ENCODE results near the gene TNFAIP8L3. TPM values are rescaled to one million over a fixed set of nuclear protein-coding genes. Genes with fewer than 3 reads are reported as not detected.

TNFAIP8L3 gene
- total RNA-seq, 1 donor from 2014 or later: not detected

DNA sequence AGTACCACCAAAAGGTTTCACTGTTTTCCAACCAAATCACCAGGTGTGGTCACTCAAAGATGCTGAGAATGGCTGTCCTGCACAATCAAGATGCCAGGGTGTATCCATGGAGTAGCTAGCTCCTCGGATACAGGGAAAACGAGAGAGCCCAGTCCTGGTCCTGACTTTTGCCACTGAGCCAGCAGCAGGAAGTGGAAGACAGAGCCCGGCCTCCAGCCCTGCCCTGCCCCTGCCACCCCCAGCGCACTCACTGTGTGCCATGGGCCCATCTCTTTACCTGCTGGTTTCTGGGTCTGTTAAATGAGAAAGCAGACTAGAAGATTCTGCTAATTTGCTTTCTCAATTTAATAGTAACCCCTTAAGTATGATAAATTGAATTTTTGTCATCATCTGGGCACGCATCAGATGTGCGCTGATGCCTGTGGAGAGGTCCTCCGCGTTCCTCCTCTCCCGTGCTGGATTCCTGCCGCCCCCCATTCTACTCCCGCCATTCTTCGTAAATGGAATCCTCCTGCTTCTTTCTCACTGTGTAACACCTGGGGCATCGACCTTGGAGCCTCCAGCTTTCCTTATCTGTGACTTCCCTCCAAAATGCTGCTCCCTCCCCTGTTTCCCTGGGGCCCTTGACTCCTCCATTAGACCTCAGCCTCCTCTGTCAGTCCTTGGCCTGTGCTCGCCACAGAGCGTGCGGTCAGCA lies 18.0 kb downstream of the TNFAIP8L3 start:
- Mint-ChIP-seq H3K4me1 (peaks cover 14% of the 10 kb centered on the region), H3K27me3 (peaks cover 2% of the 10 kb centered on the region), H3K4me3 (peak overlapping the region; percentile 80), H3K27ac (no peak overlapping the region), H3K36me3 (ENCODE audit: low read depth) (no peaks in the 10 kb centered on the region), H3K9me3 (no peaks in the 10 kb centered on the region)
- ChIA-PET POLR2A (no interaction called here), CTCF (no interaction called here)
- intact Hi-C loops (cut with micrococcal nuclease): no loop called here
- TF ChIP-seq, protein P1, sequence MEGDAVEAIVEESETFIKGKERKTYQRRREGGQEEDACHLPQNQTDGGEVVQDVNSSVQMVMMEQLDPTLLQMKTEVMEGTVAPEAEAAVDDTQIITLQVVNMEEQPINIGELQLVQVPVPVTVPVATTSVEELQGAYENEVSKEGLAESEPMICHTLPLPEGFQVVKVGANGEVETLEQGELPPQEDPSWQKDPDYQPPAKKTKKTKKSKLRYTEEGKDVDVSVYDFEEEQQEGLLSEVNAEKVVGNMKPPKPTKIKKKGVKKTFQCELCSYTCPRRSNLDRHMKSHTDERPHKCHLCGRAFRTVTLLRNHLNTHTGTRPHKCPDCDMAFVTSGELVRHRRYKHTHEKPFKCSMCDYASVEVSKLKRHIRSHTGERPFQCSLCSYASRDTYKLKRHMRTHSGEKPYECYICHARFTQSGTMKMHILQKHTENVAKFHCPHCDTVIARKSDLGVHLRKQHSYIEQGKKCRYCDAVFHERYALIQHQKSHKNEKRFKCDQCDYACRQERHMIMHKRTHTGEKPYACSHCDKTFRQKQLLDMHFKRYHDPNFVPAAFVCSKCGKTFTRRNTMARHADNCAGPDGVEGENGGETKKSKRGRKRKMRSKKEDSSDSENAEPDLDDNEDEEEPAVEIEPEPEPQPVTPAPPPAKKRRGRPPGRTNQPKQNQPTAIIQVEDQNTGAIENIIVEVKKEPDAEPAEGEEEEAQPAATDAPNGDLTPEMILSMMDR (IDR thresholded peaks at IDR 0.05): no peak
- DNase-seq (no peak), ATAC-seq (ENCODE audit: low read depth) (no peak)

DNA sequence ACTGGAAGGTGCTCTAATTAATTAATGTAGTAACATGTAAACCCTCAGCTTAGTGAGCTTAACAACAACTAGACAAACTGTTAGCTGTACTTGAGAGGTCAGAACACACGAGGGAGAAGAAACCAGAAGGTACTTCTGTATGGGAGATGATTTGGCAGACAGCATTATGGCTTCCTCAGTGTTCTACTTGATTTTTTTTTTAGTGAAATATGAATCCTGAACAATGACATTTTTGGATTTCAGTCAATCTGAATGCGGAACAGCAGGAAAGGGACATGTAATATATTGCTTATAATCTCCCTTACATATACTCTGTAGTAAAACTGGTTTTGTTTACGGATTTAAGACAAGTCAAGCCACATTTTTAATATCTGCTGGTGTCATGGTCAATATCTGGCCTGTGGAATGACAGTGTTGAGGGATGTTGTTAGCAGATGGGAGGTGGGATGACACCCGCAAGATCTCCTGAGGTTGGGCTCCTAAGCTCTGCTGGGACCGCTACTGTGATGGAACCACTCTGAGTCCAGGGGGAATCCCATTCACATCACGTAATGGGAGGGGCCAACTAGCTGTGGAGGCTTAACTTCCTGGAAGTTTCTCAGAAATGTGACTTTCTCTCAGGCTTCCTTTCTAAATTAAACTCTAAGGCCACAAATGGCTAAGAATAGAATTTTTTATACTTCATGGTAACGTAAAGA lies 18.7 kb downstream of the TNFAIP8L3 start:
- H3K9me3 Mint-ChIP-seq: no peaks in the 10 kb centered on the region
- H3K27me3 Mint-ChIP-seq: peaks cover 2% of the 10 kb centered on the region
- no peak for DNase-seq
- no peak for ATAC-seq (ENCODE audit: low read depth)
- ChIA-PET CTCF (no interaction called here), POLR2A (no interaction called here)
- H3K4me3 Mint-ChIP-seq: no peak overlapping the region
- H3K4me1 Mint-ChIP-seq: peaks cover 16% of the 10 kb centered on the region
- H3K36me3 Mint-ChIP-seq (ENCODE audit: low read depth): no peaks in the 10 kb centered on the region
- intact Hi-C loops (cut with micrococcal nuclease): no loop called here
- TF ChIP-seq, protein P1 (IDR thresholded peaks at IDR 0.05): no peak
- no peak overlapping the region for H3K27ac Mint-ChIP-seq

DNA sequence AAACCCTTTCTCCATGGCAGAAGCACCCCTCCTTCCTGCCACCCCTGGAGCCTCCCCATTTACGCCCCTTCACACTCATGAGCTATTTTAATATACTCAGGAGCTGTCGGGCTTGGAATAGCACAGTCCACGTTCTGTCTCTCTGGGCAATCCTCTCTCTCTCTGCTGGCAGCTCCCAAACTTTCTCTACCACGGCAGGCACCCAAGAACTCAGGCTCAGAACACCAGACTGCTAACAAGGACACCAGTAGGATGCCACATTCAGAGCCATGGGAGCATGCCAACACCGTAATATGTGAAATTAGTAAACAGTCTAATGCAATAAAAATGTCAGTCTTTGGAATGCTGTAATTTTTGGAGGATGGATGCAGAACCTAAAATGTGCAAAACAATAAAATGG lies 19.3 kb downstream of the TNFAIP8L3 start:
- Mint-ChIP-seq H3K4me1 (peaks cover 16% of the 10 kb centered on the region), H3K27ac (no peak overlapping the region), H3K9me3 (no peaks in the 10 kb centered on the region), H3K36me3 (ENCODE audit: low read depth) (no peaks in the 10 kb centered on the region), H3K4me3 (no peak overlapping the region), H3K27me3 (peaks cover 2% of the 10 kb centered on the region)
- TF ChIP-seq, protein P1 (IDR thresholded peaks at IDR 0.05): no peak
- ChIA-PET POLR2A (no interaction called here), CTCF (no interaction called here)
- no peak for DNase-seq
- intact Hi-C loops (cut with micrococcal nuclease): no loop called here
- no peak for ATAC-seq (ENCODE audit: low read depth)

DNA sequence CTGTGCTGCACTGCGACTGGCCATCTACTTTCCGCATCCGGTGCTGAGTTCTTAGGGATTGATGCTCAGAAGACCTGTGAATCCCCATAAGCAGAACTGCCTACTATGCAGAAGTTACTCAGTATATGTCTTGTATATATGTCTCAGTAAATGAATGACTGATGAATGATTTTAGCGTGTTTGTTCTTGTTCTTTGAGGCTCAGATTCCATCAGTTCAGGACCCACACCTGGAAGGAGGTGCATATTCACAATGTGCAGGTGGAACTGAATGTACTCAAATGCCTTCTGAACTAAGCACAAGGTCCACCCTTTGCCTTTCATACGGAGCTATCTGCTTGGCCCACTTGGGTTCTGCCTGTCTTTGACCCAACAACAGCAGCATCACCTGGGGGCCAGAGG lies 19.8 kb downstream of the TNFAIP8L3 start:
- Mint-ChIP-seq H3K4me3 (no peak overlapping the region), H3K36me3 (ENCODE audit: low read depth) (no peaks in the 10 kb centered on the region), H3K27me3 (peaks cover 2% of the 10 kb centered on the region), H3K27ac (no peak overlapping the region), H3K4me1 (peaks cover 17% of the 10 kb centered on the region), H3K9me3 (no peaks in the 10 kb centered on the region)
- intact Hi-C loops (cut with micrococcal nuclease): no loop called here
- ChIA-PET CTCF (no interaction called here), POLR2A (no interaction called here)
- DNase-seq (no peak), ATAC-seq (ENCODE audit: low read depth) (no peak)
- TF ChIP-seq, protein P1 (IDR thresholded peaks at IDR 0.05): no peak

DNA sequence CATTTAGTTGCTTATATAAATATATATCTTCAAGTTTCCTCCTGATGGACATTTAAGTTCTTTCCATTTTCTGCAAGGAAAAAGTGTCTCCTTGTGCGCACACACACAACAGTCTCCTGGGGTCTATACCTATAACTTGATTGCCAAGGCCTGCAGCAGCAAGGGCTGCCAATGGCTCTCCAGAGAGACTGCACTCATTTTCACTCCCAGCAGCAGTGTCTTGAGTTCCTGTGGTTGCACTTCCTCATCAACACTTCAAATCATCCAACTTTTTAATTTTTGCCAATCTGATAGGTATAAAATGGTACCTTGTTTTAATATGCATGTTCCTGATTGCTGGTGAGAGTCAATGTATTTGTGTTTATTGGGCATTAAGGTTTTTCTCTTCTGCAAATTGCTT lies 23.1 kb downstream of the TNFAIP8L3 start:
- Mint-ChIP-seq H3K9me3 (no peaks in the 10 kb centered on the region), H3K36me3 (ENCODE audit: low read depth) (no peaks in the 10 kb centered on the region), H3K27ac (no peak overlapping the region), H3K4me3 (no peak overlapping the region), H3K4me1 (peaks cover 3% of the 10 kb centered on the region), H3K27me3 (peaks cover 2% of the 10 kb centered on the region)
- DNase-seq (no peak), ATAC-seq (ENCODE audit: low read depth) (no peak)
- TF ChIP-seq, protein P1 (IDR thresholded peaks at IDR 0.05): no peak
- CTCF ChIA-PET: no interaction called here
- intact Hi-C loops (cut with micrococcal nuclease): no loop called here
- POLR2A ChIA-PET: no interaction called here

Data from activated B cell treated with CpG ODN at 0.5 μM for 24 hours (primary cell).